Transverse colon (tissue), 4 donors: Measurements from ENCODE around the gene CDK2. TPM values are rescaled to one million over a fixed set of nuclear protein-coding genes. Genes with fewer than 3 reads are reported as not detected.

Experiments used
- DNase-seq: peaks from one replicate; pipeline ENCODE4 v3.0.0-alpha.2; 2019
- H3K27ac ChIP-seq, 4 donors: fragments of 200-600 bp; sonication (generic); 2 replicates each; pipeline ENCODE4 v1.5.1; 2016 to 2018; ENCODE audit warnings: inconsistent platforms in 4 of 4
- H3K27me3 ChIP-seq: fragments of 200-600 bp; sonication (generic); 2 replicates; pipeline ENCODE4 v1.5.1; 2017; ENCODE audit warnings: inconsistent platforms
- H3K36me3 ChIP-seq, 4 donors: fragments of 200-600 bp; sonication (generic); 2 replicates each; pipeline ENCODE4 v1.5.1; 2017 to 2019; ENCODE audit warnings: inconsistent platforms in 4 of 4
- H3K4me1 ChIP-seq, 4 donors: fragments of 200-600 bp; sonication (generic); 2 replicates each; pipeline ENCODE4 v1.5.1; 2017 to 2020; ENCODE audit warnings: inconsistent platforms in 4 of 4
- H3K4me3 ChIP-seq, 4 donors: fragments of 200-600 bp; sonication (generic); 1 replicate in 1 of 4; 2 replicates in 3 of 4; pipeline versions ENCODE4 v1.5.1 to v1.6.1; 2017 to 2019; ENCODE audit warnings: inconsistent platforms in 4 of 4
- H3K9me3 ChIP-seq, 2 donors: fragments of 200-600 bp; sonication (generic); 2 replicates each; pipeline ENCODE4 v1.5.1; 2017 to 2019; ENCODE audit warnings: inconsistent platforms in 2 of 2
- CTCF ChIP-seq, 5 experiments: fragments of 200-600 bp in 3 of 5; fragments of 450-650 bp in 2 of 5; sonication (generic) in 3 of 5; IDR thresholded peaks; 1 replicate in 2 of 5; 2 replicates in 3 of 5; pipeline ENCODE4 v1.5.1; 2016 to 2017; ENCODE audit warnings: antibody characterized with exemption in 5 of 5, inconsistent platforms in 3 of 5, mild to moderate bottlenecking in 2 of 5, moderate library complexity in 1 of 5
- EP300 ChIP-seq: sonication (generic); formaldehyde crosslinking; IDR thresholded peaks from one replicate; pipeline ENCODE4 v1.6.1; 2017; ENCODE audit warnings: antibody characterized with exemption, low read depth
- POLR2A ChIP-seq: fragments of 450-650 bp; IDR thresholded peaks from one replicate; pipeline ENCODE4 v1.6.1; 2016; ENCODE audit warnings: antibody characterized with exemption, mild to moderate bottlenecking, moderate library complexity
- POLR2AphosphoS5 ChIP-seq, 3 donors: sonication (generic); formaldehyde crosslinking; IDR thresholded peaks; one replicate each; pipeline ENCODE4 v1.6.1; 2016; ENCODE audit warnings: antibody characterized with exemption in 3 of 3
- WGBS, 2 donors: methylation state at CpG; one replicate each; pipeline ENCODE4 v1.1.5; 2018; ENCODE audit warnings: low coverage in 1 of 2; 5-methylcytosine and 5-hydroxymethylcytosine counted together
- in situ Hi-C, 4 donors: fragments of 200-750 bp; cut with MboI; loops; one replicate each; pipeline versions ENCODE4 v1.15.0 to v1.15.1; 2017; ENCODE audit warnings: low sequenced_read_pairs in 3 of 4, low pct_ligation_motif_present in 1 of 4, low pct_unique_long_range_greater_than_20kb in 1 of 4
- intact Hi-C: fragments of 100-400 bp; cut with DNase I; formaldehyde crosslinking; loops from one replicate; pipeline ENCODE4 v1.15.1; 2023; ENCODE audit warnings: low total_unique reads
- total RNA-seq, 4 donors: library from RNA; depleted of rRNA; stranded (reverse); fragments of >200 nt; gene quantifications; one replicate each; pipeline ENCODE4 v1.1.0, GENCODE V29; 2016

Gene CDK2
- total RNA-seq, 4 donors from 2014 or later, result 6.7 to 22.3 (median 11.1) TPM

GRCh38 chr12:55931780-55932550, 34.7 kb upstream of the CDK2 start:
- intact Hi-C loops (no loop called here), in situ Hi-C loops (loop anchor here in 2 of 4 donors (10.0 to 25.0 kb wide), 4 partner anchors 117 to 197 kb away; partner anchors contain the start of genes ORMDL2 (in 2 of the 2), SARNP (in 2 of the 2) and GDF11 (in 1 of the 2))
- Histone ChIP-seq H3K4me3 (peak overlapping the region; percentile 64 to 84 (median 72)), H3K4me1 (peaks cover 22 to 57% (median 52%) of the 10 kb centered on the region in 4 donors), H3K9me3 (no peaks in the 10 kb centered on the region), H3K27me3 (no peaks in the 10 kb centered on the region), H3K36me3 (no peaks in the 10 kb centered on the region), H3K27ac (peak overlapping the region; percentile 92 to 99 (median 98))
- TF ChIP-seq CTCF (IDR thresholded peaks at IDR 0.05) (no peak), POLR2AphosphoS5 (IDR thresholded peaks at IDR 0.05) (peak in 2 of 3 donors; percentile 30 to 65), POLR2A (no peak), EP300 (no peak)
- 0% methylated on average over 5 to 40 of the region's 60 CpGs for WGBS, 2 donors
- DNase-seq, result peak; percentile 70

- H3K36me3 ChIP-seq, result no peaks in the 10 kb centered on the region
- 3% methylated on average over 4 of the region's 4 CpGs; no CpG with 5 or more reads in 1 of the 2 donors for WGBS, 2 donors
- intact Hi-C loops (no loop called here), in situ Hi-C loops (loop anchor here in 2 of 4 donors (10.0 to 25.0 kb wide), 4 partner anchors 118 to 198 kb away; partner anchors contain the start of genes ORMDL2 (in 2 of the 2), SARNP (in 2 of the 2) and GDF11 (in 1 of the 2))
- DNase-seq, result peak; percentile 43
- H3K27me3 ChIP-seq, result no peaks in the 10 kb centered on the region
- TF ChIP-seq EP300 (no peak), POLR2A (peak; percentile 25), CTCF (IDR thresholded peaks at IDR 0.05) (no peak)
- H3K27ac ChIP-seq, result peak overlapping the region; percentile 92 to 99 (median 98)
- H3K4me1 ChIP-seq, result peaks cover 22 to 57% (median 52%) of the 10 kb centered on the region in 4 donors
- H3K9me3 ChIP-seq, result no peaks in the 10 kb centered on the region
- H3K4me3 ChIP-seq, result peak overlapping the region; percentile 64 to 84 (median 72)
These were observed 34.1 kb upstream of the CDK2 start for GRCh38 chr12:55932551-55932910.

- no peaks in the 10 kb centered on the region for H3K27me3 ChIP-seq
- peak overlapping the region; percentile 92 to 99 (median 98) for H3K27ac ChIP-seq
- peaks cover 22 to 54% (median 49%) of the 10 kb centered on the region in 4 donors for H3K4me1 ChIP-seq
- no peaks in the 10 kb centered on the region for H3K36me3 ChIP-seq
- in situ Hi-C loops, result loop anchor here in 2 of 4 donors (10.0 to 25.0 kb wide), 4 partner anchors 118 to 198 kb away; partner anchors contain the start of genes ORMDL2 (in 2 of the 2), SARNP (in 2 of the 2) and GDF11 (in 1 of the 2)
- TF ChIP-seq POLR2AphosphoS5 (IDR thresholded peaks at IDR 0.05) (peak in 2 of 3 donors; percentile 59 to 75), POLR2A (peak; percentile 32), EP300 (no peak), CTCF (IDR thresholded peaks at IDR 0.05) (no peak)
- no peaks in the 10 kb centered on the region for H3K9me3 ChIP-seq
- WGBS, 2 donors, result 40 to 45% methylated on average over 1 to 7 of the region's 7 CpGs
- intact Hi-C loops, result no loop called here
- peak overlapping the region in 3 of 4 donors; percentile 64 to 77 (median 66) for H3K4me3 ChIP-seq
- peak; percentile 71 for DNase-seq
These were observed 33.3 kb upstream of the CDK2 start for GRCh38 chr12:55933169-55933798.
